ENCODE data around the gene SGPP1. TPM values are rescaled to one million over a fixed set of nuclear protein-coding genes. Genes with fewer than 3 reads are reported as not detected.

The SGPP1 gene
- total and polyA plus RNA-seq, 3 donors from 2014 or later = 16.9 to 30.1 (median 27.6) TPM

DNA sequence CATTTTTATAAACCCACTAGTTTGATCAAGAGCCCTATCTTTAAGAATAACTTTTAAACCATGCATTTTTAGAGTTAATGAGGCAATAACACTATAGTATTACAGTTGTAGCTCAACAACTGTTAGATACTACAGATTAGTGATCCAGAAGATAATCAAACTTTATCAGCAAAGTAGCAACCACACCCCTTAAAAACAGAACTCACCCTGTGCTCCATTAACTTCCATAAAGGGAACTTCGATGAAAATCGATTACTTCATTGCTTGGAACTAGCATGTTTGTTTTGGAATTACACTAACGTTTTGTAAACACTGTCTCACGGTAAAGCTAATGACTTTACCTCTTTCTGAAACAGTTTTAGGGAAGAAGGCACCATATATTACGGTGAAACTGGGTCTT is 1.4 kb downstream of the SGPP1 start:
- no peaks in the 10 kb centered on the region for H3K27me3 ChIP-seq
- no peaks in the 10 kb centered on the region for H3K9me3 ChIP-seq
- peaks cover 15% of the 10 kb centered on the region for H3K4me1 ChIP-seq
- no peak for DNase-seq
- no peaks in the 10 kb centered on the region for H3K36me3 ChIP-seq (ENCODE audit: low read depth, missing control alignments)
- TF ChIP-seq, protein P1, sequence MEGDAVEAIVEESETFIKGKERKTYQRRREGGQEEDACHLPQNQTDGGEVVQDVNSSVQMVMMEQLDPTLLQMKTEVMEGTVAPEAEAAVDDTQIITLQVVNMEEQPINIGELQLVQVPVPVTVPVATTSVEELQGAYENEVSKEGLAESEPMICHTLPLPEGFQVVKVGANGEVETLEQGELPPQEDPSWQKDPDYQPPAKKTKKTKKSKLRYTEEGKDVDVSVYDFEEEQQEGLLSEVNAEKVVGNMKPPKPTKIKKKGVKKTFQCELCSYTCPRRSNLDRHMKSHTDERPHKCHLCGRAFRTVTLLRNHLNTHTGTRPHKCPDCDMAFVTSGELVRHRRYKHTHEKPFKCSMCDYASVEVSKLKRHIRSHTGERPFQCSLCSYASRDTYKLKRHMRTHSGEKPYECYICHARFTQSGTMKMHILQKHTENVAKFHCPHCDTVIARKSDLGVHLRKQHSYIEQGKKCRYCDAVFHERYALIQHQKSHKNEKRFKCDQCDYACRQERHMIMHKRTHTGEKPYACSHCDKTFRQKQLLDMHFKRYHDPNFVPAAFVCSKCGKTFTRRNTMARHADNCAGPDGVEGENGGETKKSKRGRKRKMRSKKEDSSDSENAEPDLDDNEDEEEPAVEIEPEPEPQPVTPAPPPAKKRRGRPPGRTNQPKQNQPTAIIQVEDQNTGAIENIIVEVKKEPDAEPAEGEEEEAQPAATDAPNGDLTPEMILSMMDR (IDR thresholded peaks at IDR 0.05) = no peak
- TF ChIP-seq POLR2A (IDR thresholded peaks at IDR 0.05) = no peak
- peak overlapping the region; percentile 72 to 98 for H3K4me3 ChIP-seq
- WGBS, 2 donors = 2 to 7% methylated on average over 5 of the region's 5 CpGs
- intact Hi-C loops (cut with DNase I; ENCODE audit: low total_unique reads) = no loop called here
- H3K27ac ChIP-seq = no peak overlapping the region

DNA sequence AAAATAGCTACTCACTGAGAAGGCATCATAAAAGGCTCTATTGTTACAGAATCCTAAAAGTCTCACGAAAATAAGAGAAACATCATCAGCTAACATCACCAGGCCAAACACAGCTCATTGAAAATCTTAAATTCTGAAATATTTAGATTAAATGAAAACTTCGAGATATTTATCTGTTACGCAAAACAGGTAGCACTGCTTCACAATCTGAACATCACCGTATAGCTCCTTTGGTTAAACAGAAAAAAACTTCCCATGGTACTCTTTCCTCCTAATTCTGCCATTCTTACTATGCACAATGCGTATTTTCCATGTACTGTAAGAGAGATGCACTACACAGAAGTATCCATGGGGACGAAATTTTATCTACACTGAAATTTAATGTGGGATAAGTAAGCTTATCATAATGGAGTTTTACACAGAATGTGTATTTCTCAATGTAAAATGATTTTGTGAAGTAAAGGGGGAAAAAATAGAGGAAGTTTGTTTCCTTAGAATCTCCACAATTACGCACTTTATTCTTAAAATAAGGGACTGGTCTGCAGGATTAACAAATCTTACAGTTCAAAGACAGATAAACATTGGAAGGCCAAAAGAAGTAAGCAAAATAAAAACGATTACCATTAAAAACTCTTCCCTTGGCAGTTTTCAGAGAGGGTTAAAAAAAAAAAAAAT is 1.9 kb downstream of the SGPP1 start:
- no peaks in the 10 kb centered on the region for H3K27me3 ChIP-seq
- H3K27ac ChIP-seq = no peak overlapping the region
- DNase-seq = no peak
- no peaks in the 10 kb centered on the region for H3K9me3 ChIP-seq
- no peaks in the 10 kb centered on the region for H3K36me3 ChIP-seq (ENCODE audit: low read depth, missing control alignments)
- H3K4me1 ChIP-seq = peaks cover 15% of the 10 kb centered on the region
- intact Hi-C loops (cut with DNase I; ENCODE audit: low total_unique reads) = no loop called here
- TF ChIP-seq, protein P1 (IDR thresholded peaks at IDR 0.05) = no peak
- TF ChIP-seq POLR2A (IDR thresholded peaks at IDR 0.05) = no peak
- WGBS, 2 donors = 50 to 52% methylated on average over 8 of the region's 8 CpGs
- peak overlapping the region; percentile 72 to 98 for H3K4me3 ChIP-seq

DNA sequence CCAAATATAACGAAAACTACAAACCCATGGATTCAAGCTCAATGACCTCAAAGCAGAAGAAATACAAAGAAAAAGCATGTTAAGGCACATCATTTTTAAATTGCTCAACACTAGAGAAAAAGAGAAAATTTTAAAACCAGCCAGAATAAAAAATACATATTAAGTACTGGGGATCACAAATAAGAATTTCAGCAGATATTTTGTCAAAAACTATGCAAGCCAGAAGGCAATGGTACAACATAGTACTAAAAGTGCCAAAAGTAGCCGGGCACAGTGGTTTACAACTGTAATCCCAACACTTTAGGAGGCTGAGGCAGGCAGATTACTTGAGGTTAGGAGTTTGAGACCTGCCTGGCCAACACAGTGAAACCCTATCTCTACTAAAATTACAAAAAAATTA is 10.2 kb downstream of the SGPP1 start:
- Histone ChIP-seq H3K4me3 (no peak overlapping the region), H3K27me3 (no peaks in the 10 kb centered on the region), H3K9me3 (no peaks in the 10 kb centered on the region), H3K27ac (no peak overlapping the region), H3K36me3 (ENCODE audit: low read depth, missing control alignments) (no peaks in the 10 kb centered on the region), H3K4me1 (no peaks in the 10 kb centered on the region)
- 80 to 93% methylated on average over 2 of the region's 2 CpGs for WGBS, 2 donors
- no peak for TF ChIP-seq POLR2A (IDR thresholded peaks at IDR 0.05)
- TF ChIP-seq, protein P1 (IDR thresholded peaks at IDR 0.05) = no peak
- DNase-seq = no peak
- intact Hi-C loops (cut with DNase I; ENCODE audit: low total_unique reads) = no loop called here

DNA sequence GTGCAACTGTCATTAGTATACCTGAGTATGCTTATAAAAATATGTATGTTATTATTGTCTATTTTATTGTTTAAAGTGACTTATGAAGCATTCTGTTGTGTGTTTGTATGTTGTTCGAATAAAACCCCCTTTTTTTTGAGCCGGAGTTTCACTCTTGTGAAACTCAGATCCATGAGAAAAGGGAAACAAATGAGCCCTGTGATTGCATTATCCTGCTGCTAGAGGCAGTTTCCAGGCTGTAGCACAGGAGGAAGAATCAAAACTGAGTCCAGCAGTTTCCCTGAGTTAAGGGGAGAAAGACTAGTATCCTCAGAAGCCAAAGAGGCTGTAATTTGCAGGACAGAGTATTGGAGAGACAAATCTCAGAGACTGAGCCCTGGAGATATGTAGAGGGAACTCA is 12.5 kb downstream of the SGPP1 start:
- H3K36me3 ChIP-seq (ENCODE audit: low read depth, missing control alignments) = no peaks in the 10 kb centered on the region
- H3K4me1 ChIP-seq = no peaks in the 10 kb centered on the region
- intact Hi-C loops (cut with DNase I; ENCODE audit: low total_unique reads) = no loop called here
- 92 to 93% methylated on average over 2 of the region's 2 CpGs for WGBS, 2 donors
- TF ChIP-seq POLR2A (IDR thresholded peaks at IDR 0.05) = no peak
- TF ChIP-seq, protein P1 (IDR thresholded peaks at IDR 0.05) = no peak
- no peaks in the 10 kb centered on the region for H3K9me3 ChIP-seq
- H3K27ac ChIP-seq = no peak overlapping the region
- H3K4me3 ChIP-seq = no peak overlapping the region
- no peak for DNase-seq
- H3K27me3 ChIP-seq = no peaks in the 10 kb centered on the region

DNA sequence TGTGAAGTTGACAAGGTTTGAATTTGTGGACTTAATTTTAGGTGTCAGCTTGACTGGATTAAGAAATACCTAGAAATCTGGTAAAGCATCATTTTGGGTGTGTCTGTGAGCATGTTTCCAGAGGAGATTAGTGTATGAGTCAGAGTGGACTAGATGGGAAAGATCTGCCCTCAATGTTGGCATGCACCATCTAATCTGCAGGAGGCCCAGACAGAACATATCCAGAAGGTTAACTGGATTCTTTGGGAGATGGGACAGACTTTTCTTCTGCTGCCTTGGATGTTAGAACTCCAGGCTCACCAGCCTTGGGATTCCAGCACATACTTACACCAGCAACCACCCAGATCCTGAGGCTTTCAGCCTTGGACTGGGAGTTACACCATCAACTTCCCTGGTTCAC is 14.1 kb downstream of the SGPP1 start:
- Histone ChIP-seq H3K36me3 (ENCODE audit: low read depth, missing control alignments) (no peaks in the 10 kb centered on the region), H3K9me3 (no peaks in the 10 kb centered on the region), H3K4me1 (no peaks in the 10 kb centered on the region), H3K4me3 (no peak overlapping the region), H3K27me3 (no peaks in the 10 kb centered on the region), H3K27ac (no peak overlapping the region)
- no peak for TF ChIP-seq POLR2A (IDR thresholded peaks at IDR 0.05)
- TF ChIP-seq, protein P1 (IDR thresholded peaks at IDR 0.05) = no peak
- DNase-seq = no peak
- intact Hi-C loops (cut with DNase I; ENCODE audit: low total_unique reads) = no loop called here
